ENCODE results near the gene SUPT20H.

The SUPT20H gene

DNA sequence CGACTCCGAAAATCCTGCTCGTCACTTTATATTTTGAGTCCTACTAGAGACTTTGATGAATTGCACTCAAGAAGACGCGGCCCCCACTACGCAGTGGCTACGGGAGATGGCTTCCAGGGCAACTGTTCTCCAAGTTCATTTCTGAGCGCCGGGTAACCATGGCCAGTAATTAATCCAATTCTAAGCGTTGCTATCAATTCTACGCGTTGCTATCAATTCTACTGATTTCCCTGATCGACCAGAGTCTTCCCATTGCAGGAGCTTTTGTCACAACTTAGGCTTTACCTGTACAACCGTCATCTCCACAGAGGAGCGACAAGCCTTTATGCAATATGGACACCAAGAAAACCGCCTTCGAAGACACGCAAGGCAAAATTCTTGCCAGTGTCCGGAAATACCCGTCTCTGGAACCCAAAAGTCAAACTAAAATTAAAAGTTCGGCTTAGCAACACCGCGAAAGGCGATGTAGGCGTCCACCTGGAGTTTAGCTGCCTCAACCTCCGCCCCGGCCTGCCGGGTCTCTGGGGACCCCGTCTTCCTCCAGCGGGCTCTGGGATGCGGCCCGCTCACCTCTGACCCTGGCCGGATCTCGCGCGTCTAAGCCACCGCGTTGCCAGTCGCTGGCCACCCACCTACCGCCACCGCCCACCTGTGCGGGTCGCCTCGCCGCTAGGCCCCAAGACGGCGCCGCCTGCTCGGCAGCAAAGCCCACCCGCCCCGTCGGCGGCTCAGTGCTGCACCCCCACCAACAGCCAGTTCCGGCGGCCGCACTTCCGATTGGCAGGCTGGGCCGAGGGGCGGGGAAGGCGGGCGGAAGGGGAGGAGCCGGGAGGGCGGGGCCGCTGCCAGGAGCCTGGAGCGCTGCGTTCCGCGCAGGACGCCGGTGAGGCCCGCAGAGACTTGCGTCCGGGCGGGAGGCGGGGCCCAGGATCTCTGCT, at the start of gene SUPT20H:
SUPT20H (minus strand) TSS at position 779 of the 938 bp plus-strand sequence. CDS start 8,198 bp downstream, outside the sequence.
- peak; percentile 91 to 92 for DNase-seq (ENCODE audit: low read depth in 2 of 2)

GRCh38 chr13:37109051-37109678, 49.7 kb upstream of the SUPT20H start:
- no peak for DNase-seq (ENCODE audit: low read depth in 2 of 2)

DNA sequence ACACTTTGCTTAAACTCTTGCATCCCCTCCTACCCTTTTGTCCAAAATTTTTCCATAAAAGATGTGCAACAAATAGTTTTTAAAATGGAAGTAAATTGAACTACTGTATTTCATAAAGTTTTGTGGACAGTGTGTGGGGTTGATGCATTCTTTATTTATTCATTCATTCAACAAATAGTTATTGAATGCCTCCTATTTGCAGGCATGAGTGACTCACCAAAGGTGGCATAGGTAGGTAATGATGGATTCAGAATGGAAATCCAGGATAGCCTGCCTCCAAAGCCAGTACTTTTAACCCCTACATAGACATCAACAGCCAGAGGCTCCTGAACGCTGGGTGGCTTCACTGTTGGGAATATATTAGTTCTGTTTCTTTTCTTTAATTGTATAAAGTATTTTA, 48.4 kb upstream of the SUPT20H start:
- no peak for DNase-seq (ENCODE audit: low read depth in 2 of 2)

DNA sequence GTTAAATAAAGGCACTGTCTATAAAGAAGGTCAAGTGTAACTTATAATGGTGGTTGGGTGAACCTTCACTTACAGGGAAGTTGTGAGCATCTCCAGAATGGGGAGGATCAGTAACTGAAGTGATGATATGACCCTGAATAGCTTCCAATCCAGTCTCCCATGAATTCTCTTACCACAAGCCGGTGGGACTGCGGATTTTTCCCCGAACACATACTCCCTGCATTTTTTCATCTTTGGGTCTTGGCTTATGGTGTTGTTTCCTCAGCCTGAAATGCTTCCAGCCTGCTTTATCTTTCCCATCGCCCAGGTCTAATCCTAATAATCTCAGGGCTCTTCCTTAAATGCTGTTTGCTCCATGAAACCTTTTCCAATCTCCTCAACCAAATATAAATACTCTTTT, 48.0 kb upstream of the SUPT20H start:
- DNase-seq (ENCODE audit: low read depth in 2 of 2), result no peak

DNA sequence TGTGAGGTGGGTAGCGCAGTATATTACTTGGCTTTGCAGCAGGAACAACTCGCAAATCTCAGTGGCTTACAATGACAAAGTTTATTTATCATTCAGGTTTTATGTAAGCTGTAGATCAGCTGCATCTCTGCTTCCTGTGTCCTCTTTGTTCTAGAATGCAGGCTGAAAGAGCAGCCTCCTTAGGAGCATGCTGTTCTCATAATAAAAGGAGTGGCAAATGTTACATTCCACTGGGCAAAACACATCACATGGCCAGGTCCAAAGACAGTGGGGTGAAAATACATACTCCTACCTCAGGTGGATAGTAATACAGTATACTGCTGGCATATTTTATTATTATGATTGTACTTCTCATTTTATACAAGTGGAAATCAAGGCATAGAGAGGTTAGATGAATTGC, 47.2 kb upstream of the SUPT20H start:
- DNase-seq (ENCODE audit: low read depth in 2 of 2), result no peak

GRCh38 chr13:37105251-37105714, 45.8 kb upstream of the SUPT20H start, which contains the start of gene CSNK1A1L:
Gene CSNK1A1L (minus strand): TSS chr13:37105664. CDS start chr13:37105256, 408 bp downstream.
- DNase-seq (ENCODE audit: low read depth in 2 of 2), result no peak

DNA sequence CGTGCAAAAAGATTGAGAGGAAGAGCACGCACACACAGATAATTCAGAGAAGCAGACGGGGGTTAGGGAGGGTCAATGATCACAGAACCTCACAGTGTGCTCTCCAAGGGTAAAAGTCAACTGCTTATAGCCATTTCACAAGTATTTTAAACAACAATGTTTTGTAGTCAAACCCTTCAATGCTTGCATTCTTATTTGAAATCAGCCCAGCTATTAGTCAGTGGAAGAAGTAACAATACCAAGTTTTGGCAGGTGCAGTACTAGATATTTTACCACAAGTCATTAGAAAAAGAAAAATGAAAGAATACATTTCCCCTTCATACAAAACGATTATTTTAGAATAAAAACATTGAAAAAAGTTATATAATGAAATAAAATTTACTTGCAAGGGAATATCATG, 43.4 kb upstream of the SUPT20H start:
- no peak for DNase-seq (ENCODE audit: low read depth in 2 of 2)

- DNase-seq (ENCODE audit: low read depth in 2 of 2), result no peak
Observed at GRCh38 chr13:37101201-37101600, 41.7 kb upstream of the SUPT20H start.

GRCh38 chr13:37100731-37101130, 41.2 kb upstream of the SUPT20H start:
- DNase-seq (ENCODE audit: low read depth in 2 of 2), result no peak

GRCh38 chr13:37097076-37097475, 37.6 kb upstream of the SUPT20H start:
- no peak for DNase-seq (ENCODE audit: low read depth in 2 of 2)

DNA sequence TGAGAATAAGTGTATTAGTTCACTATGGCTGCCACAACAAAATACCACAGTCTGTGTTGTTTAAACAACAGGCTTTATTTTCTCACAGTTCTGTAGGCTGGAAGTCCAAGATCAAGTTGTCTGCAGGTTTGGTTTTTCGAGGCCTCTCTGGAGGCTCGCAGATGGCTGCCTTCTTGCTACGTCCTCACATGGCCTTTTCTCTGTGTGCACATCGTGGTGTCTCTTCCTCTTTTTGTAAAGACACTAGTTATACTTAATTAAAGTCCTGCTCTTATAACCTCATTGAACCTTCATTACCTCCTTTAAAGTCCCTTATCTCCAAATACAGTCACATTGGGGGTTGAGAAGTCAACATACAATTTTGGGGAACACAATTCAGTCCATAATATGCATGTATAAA, 35.4 kb upstream of the SUPT20H start:
- DNase-seq (ENCODE audit: low read depth in 2 of 2), result no peak

DNA sequence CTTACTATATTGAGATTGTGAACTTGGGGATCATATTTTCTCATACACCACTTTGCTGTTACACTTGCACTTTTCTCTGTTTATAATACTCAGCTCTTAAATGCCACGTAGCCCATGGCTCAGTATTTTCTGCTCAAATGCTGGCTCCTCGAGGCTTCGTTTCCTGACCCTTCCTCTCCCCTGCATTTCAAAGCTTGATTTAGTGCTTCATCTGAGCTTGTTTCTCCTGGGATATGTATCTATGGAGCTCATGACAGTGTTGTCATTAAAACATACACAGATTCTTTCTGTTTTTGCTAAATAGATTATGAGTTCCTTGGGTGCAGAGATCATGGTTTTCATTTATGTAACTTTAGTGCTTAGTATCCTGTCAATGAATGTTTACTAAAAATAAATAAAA, 34.6 kb upstream of the SUPT20H start:
- no peak for DNase-seq (ENCODE audit: low read depth in 2 of 2)

- DNase-seq (ENCODE audit: low read depth in 2 of 2), result no peak
Observed at GRCh38 chr13:37091835-37092234, 32.3 kb upstream of the SUPT20H start.

GRCh38 chr13:37090912-37091311, 31.4 kb upstream of the SUPT20H start:
- no peak for DNase-seq (ENCODE audit: low read depth in 2 of 2)

DNA sequence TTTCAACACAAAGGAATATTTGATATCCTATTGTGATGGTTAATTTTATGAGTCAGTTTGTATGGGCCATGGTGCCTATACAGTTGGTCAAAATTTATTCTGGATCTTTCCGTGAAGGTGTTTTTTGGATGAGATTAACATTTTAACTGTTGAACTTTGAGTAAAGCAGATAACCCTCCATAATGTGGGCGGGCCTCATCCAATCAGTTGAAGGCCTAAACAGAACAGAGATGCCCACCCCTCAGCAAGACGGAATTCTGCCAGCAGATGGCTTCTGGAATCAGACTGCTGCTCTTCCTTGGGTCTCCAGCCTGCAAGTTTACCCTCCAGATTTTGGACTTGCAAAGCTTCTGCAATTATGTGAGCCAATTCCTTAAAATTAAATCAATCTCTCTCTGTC, 30.0 kb upstream of the SUPT20H start:
- no peak for DNase-seq (ENCODE audit: low read depth in 2 of 2)

DNA sequence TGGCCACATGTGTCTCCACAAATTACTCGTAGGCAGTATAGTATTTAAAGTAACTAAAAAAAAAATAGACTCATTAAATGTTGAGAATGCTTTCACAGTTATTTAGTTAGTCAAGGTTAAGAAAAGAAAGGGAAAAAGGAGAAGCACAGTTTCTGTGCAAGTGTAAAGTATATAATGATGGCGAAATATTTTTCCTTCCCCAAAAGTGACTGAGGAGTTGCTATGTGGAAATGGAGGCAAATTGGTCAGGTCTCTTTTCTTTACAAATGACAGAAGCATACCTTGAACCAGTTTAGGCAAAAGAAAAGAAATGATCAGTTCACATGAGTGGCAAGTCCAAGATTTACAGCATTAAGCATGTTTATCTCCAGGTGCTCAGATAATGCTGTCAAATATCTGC, 28.0 kb upstream of the SUPT20H start:
- DNase-seq (ENCODE audit: low read depth in 2 of 2), result no peak

DNA sequence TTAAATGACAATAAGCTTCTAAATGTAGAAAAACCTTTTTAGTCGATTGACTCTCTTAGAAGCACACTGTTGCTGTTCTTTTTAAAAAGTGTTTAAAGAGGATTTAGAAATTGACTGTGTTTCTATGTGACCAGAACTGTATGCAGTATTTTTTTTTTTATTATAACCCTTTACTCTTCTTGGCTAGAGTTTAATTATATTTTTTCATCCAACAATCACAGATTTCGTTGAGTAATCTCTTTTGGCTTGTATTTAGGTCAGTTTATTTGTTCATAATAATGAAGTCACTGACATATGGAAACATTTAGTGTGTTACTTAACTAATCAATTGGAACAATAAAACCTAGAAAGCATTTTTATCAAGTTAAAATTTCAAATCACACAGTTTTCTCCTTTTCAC, 26.1 kb upstream of the SUPT20H start:
- no peak for DNase-seq (ENCODE audit: low read depth in 2 of 2)

DNA sequence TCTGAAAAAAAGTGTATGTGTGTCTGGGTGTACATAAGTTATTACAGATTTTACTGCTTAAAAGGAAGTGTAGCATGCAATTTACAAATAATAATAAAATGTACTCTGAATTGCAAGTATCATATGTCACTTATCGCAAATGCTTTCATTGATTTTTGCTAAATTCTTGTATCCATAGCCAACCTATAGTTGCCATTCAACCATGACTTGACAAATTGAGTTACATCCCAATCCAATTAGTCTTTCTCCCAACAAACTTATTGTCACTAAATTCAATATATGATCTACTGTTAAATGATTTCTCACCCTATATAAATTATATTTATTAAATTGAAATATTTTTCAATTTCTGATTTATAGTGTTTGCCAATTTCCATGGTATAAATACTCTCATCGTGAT, 17.3 kb upstream of the SUPT20H start:
- no peak for DNase-seq (ENCODE audit: low read depth in 2 of 2)

DNA sequence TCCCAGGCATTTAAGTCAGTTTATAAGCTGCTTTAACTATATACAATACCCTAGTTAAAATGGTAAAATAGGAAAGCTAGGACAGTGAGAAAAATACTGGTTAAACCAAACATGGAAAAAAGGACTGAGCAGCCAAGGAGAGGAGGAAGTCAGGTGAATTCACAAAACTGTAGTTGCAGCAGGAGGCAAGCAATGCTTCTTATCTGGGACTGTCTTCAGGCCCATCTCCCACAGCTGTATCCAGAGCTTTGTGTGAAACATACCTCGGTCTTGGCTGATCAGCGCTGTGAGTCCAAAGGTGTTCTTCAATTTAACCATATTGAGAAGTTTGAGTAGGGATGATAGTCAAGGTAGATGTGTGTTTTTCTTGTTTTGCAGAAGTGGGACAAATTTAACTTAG, 15.7 kb upstream of the SUPT20H start:
- no peak for DNase-seq (ENCODE audit: low read depth in 2 of 2)

DNA sequence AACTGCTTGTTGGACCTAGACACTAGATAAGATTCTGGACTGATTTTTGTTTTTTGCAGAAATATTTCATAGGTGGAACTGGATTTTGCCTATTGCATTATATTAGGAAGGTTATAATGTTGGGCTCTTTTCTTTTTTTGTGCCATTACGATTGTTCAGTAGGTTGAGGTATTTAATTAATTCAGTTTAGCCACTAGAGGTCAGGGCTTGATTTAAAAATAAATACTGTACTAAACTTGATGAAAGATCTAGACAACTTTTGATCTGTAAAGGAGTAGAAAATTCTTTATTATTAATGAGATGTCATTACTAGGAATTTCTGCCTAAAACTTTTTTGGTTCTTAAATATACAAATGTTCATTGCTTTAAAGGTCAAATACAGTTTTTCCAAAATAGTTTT, 15.2 kb upstream of the SUPT20H start:
- DNase-seq (ENCODE audit: low read depth in 2 of 2), result no peak

- no peak for DNase-seq (ENCODE audit: low read depth in 2 of 2)
Observed at GRCh38 chr13:37072024-37072423, 12.5 kb upstream of the SUPT20H start.

GRCh38 chr13:37070956-37071355, 11.5 kb upstream of the SUPT20H start:
- DNase-seq (ENCODE audit: low read depth in 2 of 2), result no peak

GRCh38 chr13:37070145-37070695, 10.7 kb upstream of the SUPT20H start:
- DNase-seq (ENCODE audit: low read depth in 2 of 2), result no peak
